Kasumi-1 (cell line): ENCODE results near the gene NAALADL2.
"Not testable (repeated sequence)": the region's sequence is repeated elsewhere in the genome, so short reads cannot be mapped to it uniquely, and the experiment has no call there.

ENCODE experiments used
- DNase-seq, 2 experiments: peaks; one replicate each; lab custom pipeline; 2025; lab: John Stamatoyannopoulos, UW

NAALADL2 gene

DNA sequence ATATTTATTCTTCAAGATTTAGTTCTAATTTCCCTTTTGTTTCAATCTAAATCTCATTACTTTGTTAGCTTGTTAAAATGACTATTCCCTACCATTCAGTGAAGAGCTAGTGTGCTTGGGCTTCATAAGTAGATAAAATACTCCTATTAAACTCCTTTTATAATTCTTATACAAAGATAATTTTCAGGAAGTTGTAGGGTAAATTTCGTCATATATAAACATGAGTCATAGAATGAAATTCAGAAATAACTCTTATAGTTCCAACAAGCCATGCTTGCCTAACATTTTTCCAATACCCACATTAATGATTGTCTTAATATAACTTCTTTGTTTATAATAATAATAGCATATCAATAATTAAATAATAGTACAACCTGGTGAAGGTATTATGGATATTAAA is 407.3 kb downstream of the NAALADL2 start:
- no peak for DNase-seq

- no peak for DNase-seq
Measured at GRCh38 chr3:175267121-175267531, 408.0 kb downstream of the NAALADL2 start.

GRCh38 chr3:175267561-175267960 is 408.4 kb downstream of the NAALADL2 start:
- no peak for DNase-seq

DNA sequence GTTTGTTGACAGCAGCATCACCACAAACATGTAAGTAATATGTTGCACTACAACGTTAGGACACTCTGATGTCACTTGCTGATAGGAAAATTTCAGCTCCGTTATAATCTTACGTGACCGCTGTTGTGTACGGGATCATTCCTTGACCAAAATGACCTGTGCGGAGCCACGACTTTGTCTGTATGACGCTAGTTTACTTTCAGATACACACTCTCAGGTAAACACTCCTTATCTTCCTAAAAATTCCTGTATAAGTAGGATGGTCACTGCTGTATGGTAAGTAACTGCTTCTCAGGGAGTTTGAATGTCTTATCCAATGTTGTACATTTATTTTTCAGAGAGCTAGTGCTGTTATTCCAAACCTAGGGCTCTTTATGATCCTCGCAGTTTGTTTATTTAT is 410.3 kb downstream of the NAALADL2 start:
- DNase-seq = no peak

DNA sequence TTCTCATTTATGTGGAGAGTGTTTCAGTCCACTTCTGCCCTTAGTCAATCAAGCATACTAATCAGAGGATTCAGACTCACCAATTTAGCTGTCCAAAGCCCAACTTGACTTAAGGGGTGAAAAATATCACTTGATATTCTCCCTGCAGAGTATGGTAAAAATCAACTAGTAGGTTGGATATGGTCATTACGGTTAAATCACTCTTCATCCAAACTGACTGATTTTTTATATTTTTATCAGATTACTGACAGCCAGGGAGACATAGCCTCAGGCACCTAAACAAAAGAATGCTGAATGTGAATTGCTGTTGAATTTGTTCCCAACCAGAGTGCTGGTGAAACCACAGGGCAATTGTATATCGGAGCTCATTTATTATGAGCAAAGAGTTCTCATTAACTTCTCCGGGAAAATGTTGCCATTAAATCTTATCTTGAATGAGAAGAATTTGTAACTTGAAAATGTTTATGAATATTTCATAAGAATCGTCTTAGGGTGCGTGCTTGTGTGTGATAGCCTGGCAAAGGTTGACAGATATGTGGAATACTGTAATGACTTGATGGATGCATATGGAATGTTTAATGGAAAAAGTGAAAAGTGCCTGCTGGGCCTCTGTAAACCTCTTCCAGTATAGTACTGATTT is 411.2 kb downstream of the NAALADL2 start:
- DNase-seq = no peak

DNA sequence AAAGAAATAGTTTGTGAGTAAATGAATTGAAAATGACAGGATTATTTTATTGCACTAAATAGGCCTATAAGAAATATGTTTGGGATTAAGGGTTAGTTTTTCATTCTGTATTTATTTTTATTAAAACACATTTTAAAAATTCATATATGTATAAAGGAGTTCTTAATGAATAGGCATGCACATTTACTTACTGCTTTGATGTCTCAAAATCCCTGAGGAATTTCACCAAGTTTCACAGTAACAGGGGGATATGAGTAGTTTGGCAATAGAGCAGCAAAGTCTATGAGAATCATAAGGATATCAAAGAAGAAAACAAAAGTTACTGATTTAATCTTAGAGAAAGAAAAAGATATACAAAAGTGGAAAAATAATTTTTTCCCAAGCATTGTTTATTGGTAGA is 411.7 kb downstream of the NAALADL2 start:
- DNase-seq = no peak

GRCh38 chr3:175271465-175271864 is 412.3 kb downstream of the NAALADL2 start:
- DNase-seq = not testable (repeated sequence)

GRCh38 chr3:175272392-175272791 is 413.3 kb downstream of the NAALADL2 start:
- no peak for DNase-seq

GRCh38 chr3:175273573-175273972 is 414.4 kb downstream of the NAALADL2 start:
- DNase-seq = no peak

DNA sequence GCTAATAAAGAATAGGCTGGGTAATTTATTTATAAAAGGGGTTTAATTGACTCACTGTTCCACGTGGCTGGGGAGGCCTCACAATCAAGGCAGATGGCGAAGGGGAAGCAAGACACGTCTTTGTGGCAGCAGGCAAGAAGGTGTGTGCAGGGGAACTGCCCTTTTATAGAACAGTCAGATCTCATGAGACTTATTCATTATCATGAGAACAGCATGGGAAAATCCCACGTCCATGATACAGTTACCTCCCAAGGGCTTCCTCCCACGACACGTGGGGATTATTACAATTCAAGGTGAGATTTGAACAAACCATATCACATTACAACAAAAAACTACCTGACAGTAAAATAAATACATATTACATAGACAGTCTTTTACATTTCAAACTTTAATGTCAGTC is 414.9 kb downstream of the NAALADL2 start:
- no peak for DNase-seq

- peak in 1 of 2 experiments; percentile 20 for DNase-seq
Measured at GRCh38 chr3:175274474-175275218, 415.5 kb downstream of the NAALADL2 start.

- no peak for DNase-seq
Measured at GRCh38 chr3:175278680-175279079, 419.5 kb downstream of the NAALADL2 start.

DNA sequence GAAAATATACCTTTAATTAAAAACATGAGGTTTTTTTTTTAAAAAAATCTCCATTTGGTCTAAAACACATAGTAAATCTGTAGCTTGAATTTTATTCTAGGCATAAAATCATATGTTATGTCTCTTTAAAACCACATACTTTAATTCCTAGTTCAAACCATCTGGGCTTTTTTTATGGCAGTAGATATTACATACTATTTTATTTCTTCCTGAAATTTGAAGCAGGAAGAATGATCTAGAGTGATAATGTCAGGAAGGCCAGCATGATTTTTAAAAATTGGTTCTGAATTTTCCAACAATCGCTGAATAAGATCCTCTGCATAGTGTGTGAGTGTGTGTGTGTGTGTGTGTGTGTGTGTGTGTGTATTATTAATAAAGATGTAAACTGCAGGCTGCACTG is 420.3 kb downstream of the NAALADL2 start:
- no peak for DNase-seq

- no peak for DNase-seq
Measured at GRCh38 chr3:175279911-175280310, 420.8 kb downstream of the NAALADL2 start.

GRCh38 chr3:175287361-175287963 is 428.3 kb downstream of the NAALADL2 start:
- no peak for DNase-seq

DNA sequence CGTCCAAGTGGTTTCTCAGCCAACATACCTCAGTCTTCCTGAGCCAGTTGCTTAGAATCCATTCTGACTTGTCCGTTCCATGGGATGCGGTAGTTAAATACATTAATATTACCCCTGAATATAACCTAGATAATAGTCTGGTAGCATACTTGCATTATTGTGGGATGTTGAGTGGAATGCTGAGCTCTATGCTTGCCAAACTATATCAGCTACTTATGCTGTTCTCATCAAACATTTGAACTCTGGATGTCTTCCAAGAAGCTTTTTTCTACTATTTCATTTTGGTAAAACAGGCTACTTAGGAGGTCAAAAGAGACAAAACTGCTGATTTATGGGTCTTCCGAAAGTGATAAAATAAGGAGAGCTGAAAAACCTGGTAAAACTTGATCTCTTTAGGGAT is 429.5 kb downstream of the NAALADL2 start:
- no peak for DNase-seq

DNA sequence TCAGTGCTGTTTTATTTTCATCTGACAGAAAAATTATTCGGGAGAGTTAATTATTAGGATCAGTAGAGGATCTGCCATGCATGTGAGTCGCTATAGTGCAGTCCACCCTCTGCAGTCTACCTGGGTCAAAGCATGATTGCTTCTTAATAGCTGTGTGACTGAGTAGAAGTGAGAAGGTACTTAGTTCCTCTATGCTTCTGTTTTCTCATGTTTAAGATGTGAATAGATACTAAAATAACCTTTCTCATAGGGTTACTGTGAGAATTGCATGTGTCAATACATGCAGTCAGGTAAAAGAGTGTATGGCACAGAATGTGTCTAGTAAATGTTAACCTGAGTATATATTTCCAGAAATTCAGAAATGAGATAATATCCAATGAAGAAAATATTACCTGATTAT is 435.7 kb downstream of the NAALADL2 start:
- DNase-seq = no peak

- no peak for DNase-seq
Measured at GRCh38 chr3:175295248-175296130, 436.4 kb downstream of the NAALADL2 start.

- DNase-seq = no peak
Measured at GRCh38 chr3:175297216-175297615, 438.1 kb downstream of the NAALADL2 start.

GRCh38 chr3:175301741-175302140 is 442.6 kb downstream of the NAALADL2 start:
- no peak for DNase-seq

GRCh38 chr3:175304404-175304803 is 445.3 kb downstream of the NAALADL2 start:
- no peak for DNase-seq

GRCh38 chr3:175307642-175308041 is 448.5 kb downstream of the NAALADL2 start:
- no peak for DNase-seq
